Activated CD8-positive, alpha-beta memory T cell treated with anti-CD3 and anti-CD28 coated beads, Interleukin-2, amount 50 U/mL, for 48 hours (primary cell): Measurements from ENCODE around the gene C1orf159.
A peak's percentile ranks its signal among the peaks of the same experiment; 100 is the strongest.
"Not testable (repeated sequence)": the region's sequence is repeated elsewhere in the genome, so short reads cannot be mapped to it uniquely, and the experiment has no call there.

Experiments used
- DNase-seq: peaks from one replicate; pipeline ENCODE4 v3.0.0-alpha.2; 2020

The C1orf159 gene

GRCh38 chr1:1116701-1117468 is 996 bp upstream of the C1orf159 start:
- peak; percentile 70 for DNase-seq

GRCh38 chr1:1115136-1115785 is 628 bp downstream of the C1orf159 start:
- DNase-seq: no peak

GRCh38 chr1:1114431-1114830 is 1.5 kb downstream of the C1orf159 start:
- DNase-seq: no peak

- no peak for DNase-seq
These were observed 3.5 kb downstream of the C1orf159 start for GRCh38 chr1:1112237-1112985.

- no peak for DNase-seq
These were observed 4.2 kb downstream of the C1orf159 start for GRCh38 chr1:1111516-1112236.

- DNase-seq: no peak
These were observed 5.3 kb downstream of the C1orf159 start for GRCh38 chr1:1110561-1110971.

- no peak for DNase-seq
These were observed 6.1 kb downstream of the C1orf159 start for GRCh38 chr1:1109743-1110142.

GRCh38 chr1:1106510-1107221 is 9.2 kb downstream of the C1orf159 start:
- DNase-seq: no peak

GRCh38 chr1:1104152-1104551 is 11.7 kb downstream of the C1orf159 start:
- not testable (repeated sequence) for DNase-seq

- DNase-seq: no peak
These were observed 14.4 kb downstream of the C1orf159 start for GRCh38 chr1:1101503-1101902.

GRCh38 chr1:1100296-1100695 is 15.6 kb downstream of the C1orf159 start:
- no peak for DNase-seq

- no peak for DNase-seq
These were observed 16.2 kb downstream of the C1orf159 start for GRCh38 chr1:1099506-1100183.

- DNase-seq: no peak
These were observed 17.0 kb downstream of the C1orf159 start for GRCh38 chr1:1098681-1099421.

GRCh38 chr1:1096136-1096535 is 19.8 kb downstream of the C1orf159 start:
- not testable (repeated sequence) for DNase-seq

GRCh38 chr1:1094981-1095380 is 20.9 kb downstream of the C1orf159 start:
- DNase-seq: no peak

GRCh38 chr1:1093610-1093943 is 22.3 kb downstream of the C1orf159 start:
- no peak for DNase-seq

- no peak for DNase-seq
These were observed 22.8 kb downstream of the C1orf159 start for GRCh38 chr1:1092894-1093609.

GRCh38 chr1:1092149-1092855 is 23.6 kb downstream of the C1orf159 start:
- DNase-seq: no peak

- peak; percentile 65 for DNase-seq
These were observed 24.3 kb downstream of the C1orf159 start for GRCh38 chr1:1091344-1092148.
